NCI-H345 (cell line): Measurements from ENCODE around the gene CDKN2D.

ENCODE experiments used
- DNase-seq: peaks from one replicate; lab custom pipeline; 2025; lab: John Stamatoyannopoulos, UW

Gene CDKN2D

DNA sequence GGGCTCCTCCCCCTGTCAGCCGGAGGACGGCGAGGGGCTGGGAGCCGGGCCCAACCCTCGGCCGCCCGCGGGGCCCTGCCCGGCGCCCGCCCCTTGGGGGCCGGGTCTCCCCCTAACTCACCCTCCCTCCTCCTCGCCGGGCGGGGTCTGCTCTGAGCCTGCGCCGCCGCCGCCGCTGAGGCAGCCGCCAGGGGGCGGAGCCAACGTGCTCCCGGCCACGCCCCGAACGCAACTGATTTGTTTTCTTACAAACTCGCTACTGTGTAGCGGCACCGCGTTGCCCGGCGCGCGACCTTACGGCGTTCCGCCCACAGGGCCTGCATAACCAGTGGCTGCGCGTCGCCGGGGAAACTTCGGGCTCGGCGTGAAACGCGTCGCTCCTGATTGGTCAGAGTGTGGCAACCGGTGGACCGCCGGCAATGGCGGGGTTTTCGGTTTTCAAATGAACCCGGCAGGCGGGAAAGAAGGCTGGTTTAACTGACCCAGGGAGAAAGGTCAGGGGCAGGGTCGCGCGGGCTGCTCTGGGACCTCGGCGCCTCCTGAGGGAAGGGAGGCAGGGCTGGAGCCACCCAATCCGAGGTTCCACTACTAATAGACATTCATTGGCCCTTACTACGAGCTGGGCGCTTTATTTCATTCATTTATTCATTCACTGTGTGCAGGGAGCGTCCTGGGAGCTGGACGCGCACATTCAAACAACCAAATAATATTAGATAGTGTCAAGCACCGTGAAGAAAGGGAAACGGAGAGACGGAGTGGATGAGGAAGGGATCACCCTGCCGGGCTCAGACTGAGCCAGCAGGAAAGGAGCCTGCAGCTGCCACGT lies at the start of gene CDKN2D:
TSS of gene CDKN2D (minus strand) at position 154 of the 826 bp plus-strand sequence. CDS start 326 bp downstream, outside the sequence.
- DNase-seq = peak; percentile 99

DNA sequence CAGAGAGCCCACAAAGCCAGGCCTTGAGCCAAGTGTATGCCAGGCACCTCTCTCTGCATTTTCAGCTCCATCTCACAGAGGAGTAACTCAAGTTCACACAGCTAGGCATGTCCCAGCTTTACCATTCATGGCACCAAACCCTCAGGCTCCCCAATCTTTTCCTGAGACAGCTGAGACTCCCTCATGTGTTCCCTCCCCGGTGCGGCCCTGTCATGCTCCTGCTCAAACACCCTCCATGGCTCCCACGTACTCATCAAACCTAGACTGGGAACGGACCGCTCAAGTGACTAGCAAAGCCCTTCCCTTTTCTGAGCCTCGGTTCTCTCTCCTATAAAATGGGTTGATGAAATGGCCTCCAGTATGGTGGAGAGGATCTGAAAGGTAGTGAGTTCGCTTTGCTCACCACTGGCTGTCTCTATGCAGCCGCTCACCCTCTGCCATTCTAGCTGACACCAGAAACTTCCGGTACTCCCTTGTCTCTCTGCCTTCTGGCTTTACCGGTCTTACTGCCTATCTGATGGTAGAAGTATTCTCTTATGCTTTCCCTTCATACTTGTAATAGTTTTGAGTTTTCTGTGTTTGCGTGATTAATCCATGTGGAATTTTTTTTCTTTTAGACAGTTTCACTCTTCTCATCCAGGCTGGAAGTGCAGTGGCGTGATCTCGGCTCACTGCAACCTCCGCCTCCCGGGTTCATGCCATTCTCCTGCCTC lies 48.8 kb upstream of the CDKN2D start:
- DNase-seq = no peak

DNA sequence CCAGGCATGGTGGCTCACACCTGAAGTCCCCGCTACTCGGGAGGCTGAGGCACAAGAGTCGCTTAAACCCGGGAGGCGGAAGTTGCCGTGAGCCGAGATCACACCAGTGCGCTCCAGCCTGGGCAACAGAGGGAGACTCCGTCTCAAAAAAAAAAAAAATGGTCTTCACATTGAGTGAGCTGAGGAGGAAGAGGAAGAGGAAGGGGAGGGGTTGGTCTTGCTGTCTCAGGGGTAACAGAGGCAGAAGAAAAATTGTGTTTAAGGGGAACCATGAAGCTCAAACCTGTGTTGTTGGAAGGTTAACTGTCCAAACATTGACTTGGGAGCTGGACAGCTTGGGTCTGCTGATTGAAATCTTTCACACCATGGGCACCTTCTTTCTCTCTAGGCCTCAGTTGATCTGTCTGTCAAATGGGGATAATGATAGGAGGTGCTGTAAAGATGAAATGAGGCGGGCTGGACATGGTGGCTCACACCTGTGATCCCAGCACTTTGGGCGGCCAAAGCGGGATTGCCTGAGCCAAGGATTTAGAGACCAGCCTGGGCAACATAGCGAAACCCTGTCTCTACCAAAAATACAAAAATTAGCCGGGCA lies 46.7 kb upstream of the CDKN2D start:
- no peak for DNase-seq

DNA sequence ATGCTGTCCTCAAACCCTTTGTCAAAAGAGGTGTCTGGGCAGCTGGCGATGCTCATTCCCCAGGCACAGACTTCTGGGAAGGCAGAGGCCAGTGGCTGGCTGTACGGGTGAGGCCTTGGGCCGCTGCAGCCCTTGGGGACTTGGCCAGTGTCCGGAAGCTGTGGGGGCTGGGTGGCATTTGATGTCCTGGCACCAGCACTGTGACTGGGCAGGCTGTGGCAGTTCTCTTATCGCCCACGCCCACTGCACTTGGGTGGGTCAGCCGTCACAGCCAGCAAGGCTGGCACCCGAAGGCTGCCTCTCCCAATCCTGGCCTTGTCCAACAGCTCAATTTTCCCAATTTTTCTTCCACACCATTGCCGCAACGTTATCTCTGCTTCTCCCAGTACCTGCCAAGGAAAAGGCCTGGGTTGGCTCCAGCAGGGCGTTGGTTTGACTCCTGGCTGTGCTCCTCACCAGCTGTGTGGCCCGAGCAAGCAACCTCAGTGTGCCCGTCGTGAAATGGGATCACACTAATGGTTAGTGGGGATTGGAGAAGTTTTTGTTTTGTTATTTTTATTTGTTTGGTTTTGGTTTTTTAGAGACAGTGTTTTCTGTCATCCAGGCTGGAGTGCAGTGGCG lies 43.8 kb upstream of the CDKN2D start:
- DNase-seq = no peak

GRCh38 chr19:10611907-10612306 lies 43.1 kb upstream of the CDKN2D start:
- no peak for DNase-seq

- no peak for DNase-seq
Measured at GRCh38 chr19:10604460-10604980, 35.7 kb upstream of the CDKN2D start.

DNA sequence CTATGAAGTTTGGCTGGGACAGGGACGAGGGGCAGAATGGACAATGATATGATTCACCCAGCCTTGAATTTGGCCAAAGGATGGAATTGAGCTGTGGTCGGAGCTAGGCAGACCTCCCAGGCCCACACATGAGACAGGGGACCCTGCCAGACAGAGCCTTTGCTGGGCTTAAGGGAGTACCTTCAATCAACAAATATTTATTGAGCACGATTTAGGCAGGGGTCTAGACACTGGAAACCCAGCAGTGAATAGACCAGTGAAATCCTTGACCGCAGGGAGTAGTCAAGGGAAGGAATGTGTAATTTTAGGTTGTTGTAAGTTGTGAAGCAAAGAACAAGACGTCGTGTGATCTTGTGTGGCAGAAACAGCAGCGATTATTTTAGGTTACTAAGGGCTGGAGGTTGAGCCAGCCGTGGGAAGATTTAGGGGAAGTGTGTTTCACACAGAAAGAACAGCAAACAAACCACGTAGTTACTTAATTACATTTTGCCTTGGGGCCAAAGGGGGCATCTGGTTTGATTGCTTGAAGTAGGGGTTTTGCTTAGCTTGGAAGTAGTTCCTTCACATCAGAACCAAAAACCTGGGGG lies 35.2 kb upstream of the CDKN2D start:
- DNase-seq = no peak

GRCh38 chr19:10603084-10603872 lies 34.5 kb upstream of the CDKN2D start:
- no peak for DNase-seq

DNA sequence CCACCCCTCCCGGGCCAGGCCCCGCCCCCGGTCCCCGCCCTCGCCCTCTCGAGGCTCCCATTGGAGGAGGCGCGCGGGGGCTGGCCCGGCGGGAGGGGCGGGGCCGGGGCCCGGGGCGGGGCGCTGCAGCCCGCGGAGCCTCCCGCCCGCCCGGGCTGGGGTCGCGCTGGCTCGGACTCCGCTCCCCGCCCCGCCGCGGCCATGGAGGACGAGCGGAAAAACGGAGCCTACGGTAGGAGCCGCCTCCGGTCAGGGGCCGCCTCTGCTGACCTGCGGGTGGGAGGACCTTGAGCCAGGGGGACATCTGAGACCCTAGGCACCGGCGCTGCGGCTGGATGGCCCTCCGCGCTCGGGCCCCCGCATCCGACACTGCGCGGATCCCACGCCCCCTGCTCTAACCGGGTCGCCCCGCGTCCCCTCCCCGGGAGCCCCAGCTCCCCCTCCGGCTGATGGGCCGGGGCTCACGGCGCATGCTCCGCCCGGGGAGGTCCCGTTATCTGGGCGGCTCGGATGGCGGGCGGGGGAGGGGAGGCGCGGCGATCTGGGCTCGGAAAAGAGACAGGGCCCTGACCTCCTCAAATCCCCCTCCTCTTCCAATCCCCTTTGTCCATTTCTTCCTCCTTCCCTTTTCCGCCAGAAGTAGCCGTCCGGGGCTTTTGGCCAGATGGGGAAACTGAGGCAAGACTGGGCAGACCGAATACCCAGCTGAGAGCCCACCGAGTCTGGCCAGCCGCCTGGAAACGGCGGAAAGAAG lies 33.7 kb upstream of the CDKN2D start:
- peak; percentile 81 for DNase-seq

DNA sequence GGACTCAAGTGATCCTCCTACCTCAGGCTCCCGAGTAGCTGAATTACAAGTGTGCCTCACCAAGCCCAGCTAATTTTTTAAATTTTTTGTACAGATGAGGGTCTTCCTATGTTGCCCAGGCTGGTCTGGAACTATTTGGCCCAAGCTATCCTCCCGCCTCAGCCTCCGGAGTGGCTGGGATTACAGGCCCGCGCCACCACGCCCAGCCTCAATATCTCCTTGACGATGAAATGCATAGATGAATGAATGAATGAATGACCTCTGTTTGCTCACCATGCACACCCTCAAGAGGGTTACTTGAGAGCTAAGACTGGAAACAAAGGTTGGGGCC lies 33.2 kb upstream of the CDKN2D start:
- DNase-seq = no peak

GRCh38 chr19:10600149-10600548 lies 31.4 kb upstream of the CDKN2D start:
- no peak for DNase-seq

DNA sequence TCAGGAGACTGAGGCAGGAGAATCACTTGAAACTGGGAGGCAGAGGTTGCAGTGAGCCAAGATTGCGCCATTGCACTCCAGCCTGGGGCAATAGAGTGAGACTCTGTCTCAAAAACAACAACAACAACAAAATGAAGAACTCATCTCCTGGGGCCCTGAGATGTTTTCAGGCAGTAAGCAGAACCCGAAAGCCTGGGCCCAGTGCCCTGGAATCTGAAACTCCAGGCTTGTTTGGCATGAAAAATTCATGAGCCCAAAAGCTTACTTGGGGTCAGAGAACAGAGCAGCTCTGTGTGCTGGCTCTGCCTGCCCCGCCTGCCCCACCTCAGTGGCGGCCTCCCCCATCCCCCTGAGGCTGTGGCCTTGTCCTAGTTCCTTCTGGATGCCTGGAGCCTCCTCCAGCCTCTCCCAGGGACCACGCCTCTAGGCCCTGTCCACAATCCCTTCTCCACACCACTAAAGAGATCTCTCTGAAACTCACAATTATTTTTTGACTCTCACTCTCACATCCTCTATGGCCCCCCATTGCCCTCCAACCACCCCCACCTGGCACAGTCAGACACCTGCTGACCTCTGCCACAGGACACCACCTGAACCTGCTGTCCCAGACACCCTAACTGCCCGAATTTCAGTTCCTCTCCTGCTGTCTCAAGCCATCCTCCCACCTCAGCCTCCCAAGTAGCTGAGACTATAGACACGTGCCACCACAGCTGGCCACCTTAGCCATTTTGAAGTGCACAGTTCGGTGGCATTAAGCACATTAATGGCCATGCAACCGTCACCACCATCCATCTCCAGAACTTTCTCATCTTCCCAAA lies 25.2 kb upstream of the CDKN2D start:
- no peak for DNase-seq

DNA sequence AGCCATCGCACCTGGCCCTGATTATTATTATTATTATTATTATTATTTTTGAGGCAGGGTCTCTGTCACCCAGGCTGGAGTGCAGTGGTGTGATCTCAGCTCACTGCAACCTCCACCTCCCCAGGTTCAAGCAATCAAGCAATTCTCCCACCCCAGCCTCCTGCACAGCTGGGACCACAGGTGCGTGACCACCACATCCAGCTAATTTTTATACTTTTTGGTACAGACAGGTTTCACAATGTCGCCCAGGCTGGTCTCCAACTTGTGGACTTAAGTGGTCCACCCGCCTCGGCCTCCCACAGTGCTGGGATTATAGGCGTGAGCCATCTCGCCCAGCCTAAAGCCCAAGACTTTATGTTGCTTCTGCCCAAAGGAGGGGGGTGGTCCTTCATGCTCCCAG lies 24.4 kb upstream of the CDKN2D start:
- DNase-seq = no peak

DNA sequence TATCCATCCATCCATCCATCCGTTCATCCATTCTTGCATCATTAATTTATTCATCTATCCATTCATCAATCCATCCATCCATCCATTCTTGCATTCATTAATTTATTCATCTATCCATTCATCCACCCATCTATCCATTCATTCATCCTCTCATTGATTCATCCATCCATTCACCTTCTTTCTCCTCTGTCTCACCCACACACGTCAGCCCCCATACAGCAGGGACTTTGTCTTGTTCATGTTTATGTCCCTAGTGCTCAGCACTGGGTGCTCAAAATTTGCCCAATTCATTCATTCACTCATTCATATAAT lies 19.0 kb upstream of the CDKN2D start:
- no peak for DNase-seq

GRCh38 chr19:10587022-10587838 lies 18.5 kb upstream of the CDKN2D start, which contains the start of gene AP1M2:
TSS of gene AP1M2 (minus strand) at chr19:10587312. CDS start at chr19:10587231, 81 bp downstream.
- peak; percentile 40 for DNase-seq

DNA sequence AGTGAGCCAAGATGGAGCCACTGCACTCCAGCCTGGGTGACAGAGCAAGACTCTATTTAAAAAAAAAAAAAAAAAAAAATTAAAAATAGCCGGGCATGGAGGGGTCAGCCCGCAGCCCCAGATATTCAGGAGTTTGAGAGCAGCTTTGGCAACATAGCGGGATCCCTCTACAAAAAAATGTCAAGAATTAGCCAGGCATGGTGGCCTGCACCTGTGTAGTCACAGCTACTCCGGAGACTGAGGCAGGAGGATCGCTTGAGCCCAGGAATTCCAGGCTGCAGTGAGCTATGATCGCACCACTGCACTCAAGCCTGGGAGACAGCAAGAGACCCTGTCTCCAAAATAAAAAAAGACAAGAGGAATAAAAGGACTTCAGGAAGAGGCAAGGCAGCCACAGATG lies 17.6 kb upstream of the CDKN2D start:
- no peak for DNase-seq

DNA sequence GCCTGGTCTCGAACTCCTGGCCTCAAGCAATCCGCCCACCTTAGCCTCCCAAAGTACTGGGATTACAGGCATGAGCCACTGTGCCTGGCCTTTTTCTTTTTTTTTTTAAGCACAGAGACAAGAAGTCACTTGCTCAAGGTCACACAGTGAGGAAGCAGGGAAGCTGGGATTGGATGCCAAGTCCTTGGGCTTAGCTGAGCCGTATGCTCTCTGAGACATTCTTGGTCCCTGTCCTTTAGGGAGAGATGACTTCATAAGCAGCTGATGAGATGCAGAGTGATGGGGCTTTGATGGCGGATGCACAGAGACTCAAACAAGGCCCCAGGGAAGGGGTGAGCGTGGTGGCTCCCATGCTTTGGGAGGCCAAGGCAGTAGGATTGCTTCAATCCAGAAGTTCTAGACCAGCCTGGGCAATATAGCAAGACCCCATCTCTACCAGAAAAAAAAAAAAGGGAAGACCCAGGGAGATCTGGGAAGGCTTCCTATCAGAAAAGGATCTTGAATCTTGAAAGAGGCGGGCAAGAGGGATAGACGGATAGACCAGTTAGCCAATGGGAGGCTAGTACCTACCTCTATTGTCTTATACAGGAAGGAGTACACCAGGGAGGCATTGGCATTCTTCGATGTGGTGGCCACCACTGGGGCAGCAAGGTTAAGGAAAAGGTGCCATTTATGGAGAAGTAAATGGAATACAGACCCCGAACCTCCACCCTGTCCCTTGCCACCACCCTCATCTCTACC lies 14.4 kb upstream of the CDKN2D start:
- no peak for DNase-seq

DNA sequence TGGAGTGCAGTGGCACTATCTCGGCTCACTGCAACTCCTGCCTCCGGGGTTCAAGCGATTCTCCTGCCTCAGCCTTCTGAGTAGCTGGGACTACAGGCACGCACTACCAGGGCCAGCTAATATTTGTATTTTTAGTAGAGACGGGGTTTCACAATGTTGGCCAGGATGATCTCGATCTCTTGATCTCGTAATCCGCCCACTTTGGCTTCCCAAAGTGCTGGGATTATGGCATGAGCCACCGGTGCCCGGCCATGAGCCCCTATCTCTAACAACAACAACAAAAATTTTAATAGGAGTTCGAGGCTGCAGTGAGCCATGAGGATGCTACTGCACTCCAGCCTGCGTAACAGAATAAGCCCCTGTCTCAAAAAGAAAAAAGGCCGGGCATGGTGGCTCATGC lies 13.3 kb upstream of the CDKN2D start:
- DNase-seq = no peak
